ENCODE data around the gene ARHGAP10.

The ARHGAP10 gene

DNA sequence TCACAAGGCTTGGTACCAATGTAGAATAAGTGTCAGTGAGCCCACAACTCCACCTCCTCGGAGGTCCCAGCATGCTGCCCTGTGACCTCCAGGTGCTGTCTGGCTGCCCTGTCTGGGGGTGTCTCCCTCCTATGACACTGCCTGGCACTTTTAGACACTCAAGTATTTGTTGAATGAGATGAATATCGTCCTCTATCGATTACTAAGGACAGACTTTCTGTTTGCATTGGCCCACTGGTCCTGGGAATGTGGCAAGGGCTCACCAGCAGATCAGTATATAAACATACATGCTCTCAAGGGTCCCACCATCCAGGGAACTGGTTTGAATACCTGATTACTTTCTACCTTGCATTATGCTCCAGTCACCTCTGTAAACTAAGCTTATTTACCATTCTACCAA, 377.3 kb downstream of the ARHGAP10 start:
- intact Hi-C loops (cut with DNase I), result no loop called here
- DNase-seq, result no peak

DNA sequence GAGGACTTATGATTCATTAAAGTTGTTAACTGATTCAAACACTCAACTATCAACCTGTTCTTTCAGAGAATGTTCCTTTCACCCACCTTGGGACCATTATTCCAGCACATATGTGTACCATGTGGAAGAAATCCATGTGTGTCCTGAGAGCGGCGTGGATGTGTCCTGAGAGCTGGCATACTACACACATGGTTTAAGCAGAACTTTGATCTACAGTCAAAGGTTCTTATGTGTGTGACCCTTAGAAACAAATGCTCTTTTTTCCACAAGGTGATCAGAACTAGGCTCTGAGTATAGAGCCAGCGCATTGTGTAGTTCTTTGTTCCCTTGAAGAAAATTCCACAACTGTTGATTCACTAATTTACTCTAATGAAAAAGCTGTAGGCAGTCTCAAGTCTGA, 378.3 kb downstream of the ARHGAP10 start:
- DNase-seq, result no peak
- intact Hi-C loops (cut with DNase I), result no loop called here

DNA sequence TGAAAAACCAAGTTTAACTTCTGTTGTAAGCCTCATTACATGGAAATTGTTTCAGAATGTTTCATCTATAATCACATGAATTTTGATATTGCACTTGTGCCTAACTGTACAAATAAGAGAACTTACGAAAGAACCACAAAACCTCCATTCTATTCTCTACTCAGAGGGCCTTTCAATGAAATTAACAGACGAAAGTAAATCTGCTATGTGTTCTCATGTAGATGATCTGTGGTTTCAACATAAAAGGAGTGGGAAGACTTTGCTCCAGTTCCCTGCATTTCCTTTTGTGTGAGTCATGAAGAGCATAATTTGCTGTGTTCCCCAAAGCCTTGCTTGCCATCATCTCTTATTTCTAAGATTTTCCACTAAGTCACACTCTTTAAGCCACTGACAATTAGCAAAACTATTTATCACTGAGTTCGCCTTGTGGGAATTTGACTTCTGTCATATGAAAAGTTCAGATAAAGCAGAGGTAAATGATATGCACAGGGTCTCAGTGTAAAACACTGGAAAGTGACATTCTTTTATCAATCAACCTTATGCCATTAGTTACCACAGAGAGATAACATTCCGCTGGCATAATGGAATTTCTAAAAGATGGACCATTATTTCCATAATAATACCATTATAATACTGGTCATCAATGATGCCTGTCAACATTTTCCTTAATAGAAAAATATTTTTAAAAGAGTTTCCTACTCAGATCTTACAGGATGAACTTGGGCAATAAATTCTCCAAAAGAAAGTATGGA, 380.5 kb downstream of the ARHGAP10 start:
- intact Hi-C loops (cut with DNase I), result no loop called here
- no peak for DNase-seq

DNA sequence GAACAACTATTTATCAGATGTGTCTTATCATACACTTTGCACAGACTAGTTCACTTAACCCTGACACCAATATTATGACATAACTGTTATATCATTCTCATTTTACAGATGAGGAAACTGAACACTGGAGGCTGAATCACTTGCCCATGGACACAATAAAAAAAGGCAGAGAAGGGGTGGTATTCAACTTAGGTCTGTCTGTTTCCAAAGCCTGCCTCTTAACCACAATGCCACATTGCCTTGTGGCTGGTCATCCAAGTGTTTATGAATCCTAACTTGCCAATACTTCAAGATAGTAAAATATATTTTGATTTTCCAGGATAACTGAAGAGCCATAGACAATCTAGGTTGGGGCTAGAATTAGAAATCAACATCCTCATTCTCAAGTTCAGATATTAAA, 382.5 kb downstream of the ARHGAP10 start:
- no peak for DNase-seq
- intact Hi-C loops (cut with DNase I), result no loop called here

DNA sequence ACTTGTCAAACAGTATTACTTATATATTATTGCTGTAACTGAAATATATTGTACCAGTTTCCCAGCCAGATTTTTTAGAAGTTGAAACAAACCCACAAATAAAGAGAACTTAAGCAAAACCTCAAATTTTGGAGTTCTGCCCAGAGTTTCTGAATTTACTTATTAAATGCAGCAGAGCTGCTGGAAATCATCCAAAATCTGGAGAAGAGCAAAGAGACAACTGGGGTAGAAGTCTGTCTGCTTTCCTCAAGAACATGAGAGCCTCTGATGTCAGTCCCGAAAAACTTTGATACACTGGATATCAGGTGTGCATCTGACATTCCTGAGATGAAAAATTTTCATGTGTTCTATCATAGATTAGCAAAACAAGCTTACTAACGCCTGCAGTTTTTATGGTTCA, 384.4 kb downstream of the ARHGAP10 start:
- intact Hi-C loops (cut with DNase I), result no loop called here
- no peak for DNase-seq

DNA sequence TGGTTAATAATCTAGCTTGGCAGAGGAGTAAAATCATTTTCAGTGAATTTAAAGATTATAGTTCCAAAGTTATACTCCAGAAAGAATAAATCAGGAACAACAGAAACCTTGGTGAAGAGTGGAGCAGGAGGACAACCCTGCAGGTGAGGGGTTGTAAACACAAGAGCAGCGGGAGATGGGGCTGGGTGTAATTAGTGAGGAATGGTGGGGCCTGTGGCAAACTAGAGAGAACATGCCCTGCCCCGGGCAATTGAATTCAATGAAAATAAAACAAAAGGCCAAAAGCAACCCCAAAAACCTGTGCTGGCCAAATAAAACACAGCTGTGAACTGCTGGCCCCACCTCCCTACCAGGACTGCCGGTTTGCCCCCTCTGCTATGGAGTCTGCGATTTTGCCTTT, 385.1 kb downstream of the ARHGAP10 start:
- intact Hi-C loops (cut with DNase I), result no loop called here

DNA sequence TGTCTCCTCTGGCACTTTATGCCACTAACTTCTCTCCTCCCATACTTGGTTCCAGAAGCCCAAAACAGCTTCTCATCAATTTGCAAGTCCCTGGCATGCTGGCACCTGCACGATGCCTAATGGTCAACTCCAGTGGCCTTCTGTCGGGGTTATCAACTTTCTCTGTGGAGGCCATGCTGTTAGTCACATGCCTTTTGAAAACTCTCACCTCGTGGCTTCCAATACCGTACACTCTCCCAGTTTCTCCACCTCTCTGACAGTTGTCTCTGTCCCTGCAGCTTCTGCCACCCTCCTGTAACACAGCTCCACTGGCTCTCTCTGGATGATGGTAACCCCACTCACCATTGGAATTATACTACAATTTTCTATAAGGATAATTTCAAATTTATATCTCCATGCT, 386.3 kb downstream of the ARHGAP10 start:
- intact Hi-C loops (cut with DNase I), result no loop called here
- DNase-seq, result no peak

More for the DNA sequence above, 385.1 kb downstream of the ARHGAP10 start:
- DNase-seq, result no peak

DNA sequence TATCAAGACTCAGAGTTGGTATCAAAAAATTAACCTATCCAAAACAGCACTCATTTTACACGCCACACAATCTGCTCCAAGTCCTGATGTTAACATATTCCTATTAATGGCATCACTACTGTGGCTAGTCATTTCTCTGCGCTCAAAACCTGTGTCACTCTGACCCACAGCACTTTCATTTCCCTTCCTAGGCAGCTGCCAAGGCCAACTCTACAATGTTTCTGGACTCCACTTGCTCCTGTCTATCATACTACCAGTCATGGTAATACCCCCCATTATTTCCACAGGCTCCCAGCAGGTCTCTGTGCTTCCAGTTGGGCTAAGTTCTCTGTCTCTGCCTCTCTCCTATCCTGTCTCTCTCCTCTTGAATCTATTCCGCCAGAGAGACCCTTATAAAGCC, 386.7 kb downstream of the ARHGAP10 start:
- no peak for DNase-seq
- intact Hi-C loops (cut with DNase I), result no loop called here

DNA sequence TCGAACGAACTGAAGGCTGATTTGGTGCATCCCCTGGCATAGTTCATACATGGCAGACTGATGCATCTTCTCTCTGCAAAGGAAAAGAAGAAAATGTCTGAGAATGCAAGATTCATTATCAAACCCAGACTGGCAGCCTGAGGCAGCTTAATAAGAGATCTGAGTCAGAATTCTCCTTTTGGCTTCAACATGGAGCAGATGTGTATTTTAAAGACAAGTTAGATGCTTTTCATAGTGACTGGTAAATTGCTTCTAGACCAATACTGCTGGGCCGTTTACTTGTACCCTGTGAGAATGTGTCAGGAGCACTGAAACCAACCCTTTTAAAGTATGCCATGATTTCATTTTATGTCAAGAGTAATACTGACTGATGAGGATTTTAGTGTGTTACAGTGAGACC, 388.3 kb downstream of the ARHGAP10 start:
- intact Hi-C loops (cut with DNase I), result no loop called here
- DNase-seq, result no peak

Measured in posterior cingulate gyrus (tissue), 11 donors.